ENCODE results near the gene ZBTB46. TPM values are rescaled to one million over a fixed set of nuclear protein-coding genes. Genes with fewer than 3 reads are reported as not detected.
A peak's percentile ranks its signal among the peaks of the same experiment; 100 is the strongest.

Gene ZBTB46
- total RNA-seq, 1 experiment from 2014 or later = 27.1 TPM

GRCh38 chr20:63748070-63748933 is 82.8 kb downstream of the ZBTB46 start:
- Histone ChIP-seq H3K23ac (ENCODE audit: insufficient read length, low read depth, low read length) (no peak overlapping the region), H3K23me2 (ENCODE audit: insufficient read length, low read depth, low read length, poor library complexity, severe bottlenecking) (no peaks in the 10 kb centered on the region), H4K5ac (ENCODE audit: insufficient read length, low read depth, low read length) (no peak overlapping the region), H3K14ac (ENCODE audit: insufficient read depth, low read length) (no peak overlapping the region), H3T11ph (ENCODE audit: low read length) (no peak overlapping the region), H2BK15ac (ENCODE audit: low read depth, low read length) (no peak overlapping the region), H4K8ac (replicated peaks; ENCODE audit: insufficient read length, low read depth, low read length) (no peak overlapping the region), H4K20me1 (ENCODE audit: control insufficient read depth, insufficient read depth, insufficient read length) (no peaks in the 10 kb centered on the region), H3K4me1 (ENCODE audit: insufficient read depth, low read length) (no peaks in the 10 kb centered on the region; the same call in 1 of the 2 replicates), H2AFZ (ENCODE audit: low read length) (no peak overlapping the region), H2BK120ac (ENCODE audit: low read depth, low read length, poor library complexity, severe bottlenecking) (no peak overlapping the region), H2BK5ac (ENCODE audit: insufficient read length, low read length) (no peak overlapping the region), H3K27me3 (ENCODE audit: insufficient read depth, low read length) (no peaks in the 10 kb centered on the region), H3K56ac (ENCODE audit: insufficient read length, low read depth, low read length) (no peak overlapping the region), H3K4ac (ENCODE audit: low read depth, low read length) (no peak overlapping the region), H4K91ac (ENCODE audit: insufficient read length, low read depth, low read length) (no peak overlapping the region), H3K18ac (ENCODE audit: insufficient read length, low read depth, low read length) (no peak overlapping the region), H3K9ac (ENCODE audit: extremely low read depth, insufficient read length, low read length) (no peak overlapping the region), H2BK20ac (ENCODE audit: low read depth, low read length, poor library complexity, severe bottlenecking) (no peak overlapping the region), H3K9me3 (ENCODE audit: control insufficient read depth, low read depth, low read length) (no peaks in the 10 kb centered on the region), H2BK12ac (ENCODE audit: insufficient read length, low read depth, low read length) (no peak overlapping the region), H3K79me2 (ENCODE audit: insufficient read depth, low read length) (no peaks in the 10 kb centered on the region), H3K79me1 (ENCODE audit: insufficient read depth, low read depth, low read length, poor library complexity, severe bottlenecking) (no peaks in the 10 kb centered on the region), H3K4me2 (ENCODE audit: insufficient read depth, insufficient read length, low read length) (no peak overlapping the region), H3K27ac (ENCODE audit: insufficient read length, low read depth, low read length) (no peak overlapping the region), H2AK5ac (ENCODE audit: insufficient read length, low read length) (no peak overlapping the region)
- H3K27me3 Mint-ChIP-seq (ENCODE audit: low read depth) = no peaks in the 10 kb centered on the region
- WGBS (ENCODE audit: extremely low coverage, insufficient read length, low lambda C conversion rate) = no CpG with 5 or more reads among the region's 20 CpGs
- peaks cover 11 to 15% of the 10 kb centered on the region in 2 experiments for H3K4me1 Mint-ChIP-seq
- no peaks in the 10 kb centered on the region for H3K9me3 Mint-ChIP-seq
- peak overlapping the region in 1 of 3 experiments; percentile 63; a peak in 1 of 7 replicates for H3K27ac Mint-ChIP-seq
- TF ChIP-seq, protein P1, sequence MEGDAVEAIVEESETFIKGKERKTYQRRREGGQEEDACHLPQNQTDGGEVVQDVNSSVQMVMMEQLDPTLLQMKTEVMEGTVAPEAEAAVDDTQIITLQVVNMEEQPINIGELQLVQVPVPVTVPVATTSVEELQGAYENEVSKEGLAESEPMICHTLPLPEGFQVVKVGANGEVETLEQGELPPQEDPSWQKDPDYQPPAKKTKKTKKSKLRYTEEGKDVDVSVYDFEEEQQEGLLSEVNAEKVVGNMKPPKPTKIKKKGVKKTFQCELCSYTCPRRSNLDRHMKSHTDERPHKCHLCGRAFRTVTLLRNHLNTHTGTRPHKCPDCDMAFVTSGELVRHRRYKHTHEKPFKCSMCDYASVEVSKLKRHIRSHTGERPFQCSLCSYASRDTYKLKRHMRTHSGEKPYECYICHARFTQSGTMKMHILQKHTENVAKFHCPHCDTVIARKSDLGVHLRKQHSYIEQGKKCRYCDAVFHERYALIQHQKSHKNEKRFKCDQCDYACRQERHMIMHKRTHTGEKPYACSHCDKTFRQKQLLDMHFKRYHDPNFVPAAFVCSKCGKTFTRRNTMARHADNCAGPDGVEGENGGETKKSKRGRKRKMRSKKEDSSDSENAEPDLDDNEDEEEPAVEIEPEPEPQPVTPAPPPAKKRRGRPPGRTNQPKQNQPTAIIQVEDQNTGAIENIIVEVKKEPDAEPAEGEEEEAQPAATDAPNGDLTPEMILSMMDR (conservative IDR thresholded peaks at IDR 0.05) = no peak
- DNase-seq = no peak
- peaks cover 0 to 14% (median 11%) of the 10 kb centered on the region in 3 experiments; a peak in 4 of 7 replicates for H3K36me3 Mint-ChIP-seq (ENCODE audit: insufficient read depth in 1 of 3, low read depth in 3 of 3)
- no peak overlapping the region for H3K4me3 Mint-ChIP-seq
